ENCODE data around the gene TWNK. TPM values are rescaled to one million over a fixed set of nuclear protein-coding genes. Genes with fewer than 3 reads are reported as not detected.

Gene TWNK
- total RNA-seq, 1 donor from 2014 or later = 11.5 TPM

- peaks cover 49 to 61% of the 10 kb centered on the region in 2 donors for H3K36me3 ChIP-seq
- no peaks in the 10 kb centered on the region for H3K27me3 ChIP-seq
- no peak for DNase-seq (ENCODE audit: low spot score in 2 of 2)
- TF ChIP-seq CTCF (IDR thresholded peaks at IDR 0.05) = no peak
- no peak overlapping the region for H3K27ac ChIP-seq
- peaks cover 20 to 28% of the 10 kb centered on the region in 2 donors for H3K4me1 ChIP-seq
- no peaks in the 10 kb centered on the region for H3K9me3 ChIP-seq
- H3K4me3 ChIP-seq = no peak overlapping the region
- intact Hi-C loops (cut with DNase I) = loop anchor here (10.0 kb wide), 1 partner anchor 121 kb away; the partner anchor contains the start of gene SLF2
Observed at GRCh38 chr10:101035314-101035713, 48.0 kb downstream of the TWNK start.

- peaks cover 13 to 22% of the 10 kb centered on the region in 2 donors for H3K4me1 ChIP-seq
- no peak for DNase-seq (ENCODE audit: low spot score in 2 of 2)
- H3K27ac ChIP-seq = no peak overlapping the region
- H3K36me3 ChIP-seq = peaks cover 49 to 62% of the 10 kb centered on the region in 2 donors
- no peak overlapping the region for H3K4me3 ChIP-seq
- TF ChIP-seq CTCF (IDR thresholded peaks at IDR 0.05) = no peak
- intact Hi-C loops (cut with DNase I) = loop anchor here (10.0 kb wide), 1 partner anchor 121 kb away; the partner anchor contains the start of gene SLF2
- H3K27me3 ChIP-seq = no peaks in the 10 kb centered on the region
- no peaks in the 10 kb centered on the region for H3K9me3 ChIP-seq
Observed at GRCh38 chr10:101035916-101036702, 48.8 kb downstream of the TWNK start.

DNA sequence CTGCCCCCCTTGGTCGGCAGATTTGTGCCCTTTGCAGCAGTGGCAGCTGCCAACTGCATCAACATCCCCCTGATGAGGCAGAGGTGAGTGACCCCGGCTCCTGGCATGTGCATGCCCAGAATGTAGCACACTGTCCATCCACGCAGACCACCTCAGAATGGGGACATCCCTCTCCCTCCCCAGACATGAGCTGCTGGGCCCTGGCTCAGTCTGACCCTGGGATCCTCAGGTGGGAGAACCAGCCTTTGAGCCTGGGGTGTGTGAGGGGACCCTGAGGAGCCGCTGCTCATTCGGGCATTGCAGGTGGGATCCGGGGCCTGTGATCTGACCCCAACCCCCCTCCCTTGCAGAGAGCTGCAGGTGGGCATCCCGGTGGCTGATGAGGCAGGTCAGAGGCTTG lies 49.4 kb downstream of the TWNK start:
- Histone ChIP-seq H3K27ac (no peak overlapping the region), H3K27me3 (no peaks in the 10 kb centered on the region), H3K4me3 (no peak overlapping the region), H3K36me3 (peaks cover 49 to 62% of the 10 kb centered on the region in 2 donors), H3K4me1 (peaks cover 13 to 26% of the 10 kb centered on the region in 2 donors), H3K9me3 (no peaks in the 10 kb centered on the region)
- no peak for DNase-seq (ENCODE audit: low spot score in 2 of 2)
- TF ChIP-seq CTCF (IDR thresholded peaks at IDR 0.05) = no peak
- intact Hi-C loops (cut with DNase I) = loop anchor here (10.0 kb wide), 1 partner anchor 122 kb away; the partner anchor contains the start of gene SLF2

DNA sequence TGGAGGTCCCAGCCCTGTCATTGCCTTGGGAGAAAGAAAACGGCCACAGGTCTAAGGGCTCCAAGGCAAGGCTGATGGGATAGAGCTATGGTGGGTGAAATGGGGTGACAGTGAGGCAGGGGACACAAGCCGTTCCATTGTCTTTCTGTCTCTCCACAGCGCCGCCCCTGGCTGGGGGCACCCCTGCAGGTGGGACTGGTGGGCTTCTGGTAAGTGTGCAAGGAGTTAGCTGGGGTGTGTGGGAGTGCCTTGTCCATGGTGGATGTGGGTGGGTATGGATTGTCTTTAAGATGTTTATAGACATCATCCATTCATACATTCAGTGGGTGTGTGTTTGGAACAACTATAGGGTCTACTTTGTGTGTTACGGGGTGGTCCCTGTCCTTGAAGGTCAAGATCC lies 51.1 kb downstream of the TWNK start:
- intact Hi-C loops (cut with DNase I) = loop anchor here (10.0 kb wide), 1 partner anchor 124 kb away; the partner anchor contains the start of gene SLF2
- Histone ChIP-seq H3K4me1 (peaks cover 6 to 31% of the 10 kb centered on the region in 2 donors), H3K36me3 (peaks cover 49 to 62% of the 10 kb centered on the region in 2 donors), H3K4me3 (no peak overlapping the region), H3K9me3 (no peaks in the 10 kb centered on the region), H3K27me3 (no peaks in the 10 kb centered on the region), H3K27ac (no peak overlapping the region)
- no peak for DNase-seq (ENCODE audit: low spot score in 2 of 2)
- no peak for TF ChIP-seq CTCF (IDR thresholded peaks at IDR 0.05)

DNA sequence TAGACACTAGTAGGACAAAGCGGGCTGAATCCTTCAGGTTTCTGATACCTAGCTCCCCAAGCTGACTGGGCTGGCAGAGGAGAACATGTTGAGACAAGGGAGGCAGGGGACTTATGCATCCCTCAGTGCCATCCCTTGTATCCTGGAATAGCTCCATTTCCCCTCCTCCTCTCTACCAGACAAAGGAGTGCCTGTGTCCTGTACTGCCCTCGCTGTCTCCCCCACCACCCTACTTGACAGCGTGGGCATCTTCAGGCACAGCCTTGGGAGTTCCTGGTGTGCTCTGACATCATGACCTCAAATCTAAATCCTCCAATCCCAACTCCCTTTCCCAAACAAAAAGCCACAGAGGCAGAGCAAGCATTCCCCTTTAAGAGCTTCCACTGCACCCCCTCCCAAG lies 52.7 kb downstream of the TWNK start:
- H3K9me3 ChIP-seq = no peaks in the 10 kb centered on the region
- intact Hi-C loops (cut with DNase I) = no loop called here
- H3K4me3 ChIP-seq = no peak overlapping the region
- peaks cover 42 to 53% of the 10 kb centered on the region in 2 donors for H3K36me3 ChIP-seq
- H3K27ac ChIP-seq = no peak overlapping the region
- DNase-seq (ENCODE audit: low spot score in 2 of 2) = no peak
- H3K27me3 ChIP-seq = no peaks in the 10 kb centered on the region
- no peak for TF ChIP-seq CTCF (IDR thresholded peaks at IDR 0.05)
- peaks cover 0 to 19% of the 10 kb centered on the region in 2 donors for H3K4me1 ChIP-seq

All from ascending aorta (tissue), 2 donors.